SK-N-SH (cell line): ENCODE data around the gene FMN1. TPM values are rescaled to one million over a fixed set of nuclear protein-coding genes. Genes with fewer than 3 reads are reported as not detected.

Experiments
- CTCF ChIA-PET: fragments of 300-600, 350-600 bp; formaldehyde crosslinking; extraction: SDS; loops from one replicate; lab custom pipeline; 2021; lab: Yijun Ruan, JAX
- POLR2A ChIA-PET: fragments of 350-600 bp; sonication (Branson Sonifier 250); formaldehyde crosslinking; extraction: SDS; loops from one replicate; lab custom pipeline; 2020; ENCODE audit warnings: antibody characterized with exemption, inconsistent platforms; lab: Yijun Ruan, JAX
- DNase-seq: peaks from one replicate; pipeline ENCODE4 v3.0.0; 2012
- H2AFZ ChIP-seq: fragments of 200-600 bp; sonication (generic); 2 replicates; pipeline ENCODE4 v1.8.1; 2016; ENCODE audit warnings: antibody characterized with exemption, mild to moderate bottlenecking, low read depth
- H3F3A ChIP-seq: fragments of 200-600 bp; sonication (generic); replicated peaks from 2 replicates; pipeline ENCODE3; 2016; ENCODE audit warnings: antibody characterized with exemption, mild to moderate bottlenecking; ENCODE audit not compliant: insufficient read depth
- H3K27ac ChIP-seq, 2 experiments: fragments of 200-500 bp in 1 of 2; fragments of 200-600 bp in 1 of 2; sonication (Bioruptor generic) in 1 of 2; sonication (generic), shearing (Covaris generic) in 1 of 2; 2 replicates each; pipeline versions ENCODE4 v1.5.1 to v1.6.1; 2014 to 2016; ENCODE audit warnings: low read depth in 2 of 2, inconsistent platforms in 1 of 2, low read length in 1 of 2, mild to moderate bottlenecking in 1 of 2, mixed read lengths in 1 of 2
- H3K27me3 ChIP-seq: fragments of 200-600 bp; sonication (generic), shearing (Covaris generic); 2 replicates; pipeline ENCODE4 v1.6.1; 2016; ENCODE audit warnings: mixed run types; ENCODE audit not compliant: insufficient read depth
- H3K36me3 ChIP-seq, 2 experiments: fragments of 200-500 bp in 1 of 2; fragments of 200-600 bp in 1 of 2; sonication (Bioruptor generic) in 1 of 2; sonication (generic) in 1 of 2; replicated peaks in 1 of 2; 2 replicates each; pipeline versions ENCODE3 to v1.5.1; 2014 to 2016; ENCODE audit warnings: low read length in 1 of 2, mild to moderate bottlenecking in 1 of 2; ENCODE audit not compliant: insufficient read depth in 2 of 2, control insufficient read depth in 1 of 2
- H3K4me1 ChIP-seq, 2 experiments: fragments of 200-500 bp in 1 of 2; fragments of 200-600 bp in 1 of 2; sonication (Bioruptor generic) in 1 of 2; sonication (generic), shearing (Covaris generic) in 1 of 2; 2 replicates each; pipeline versions ENCODE4 v1.5.1 to v1.6.1; 2014 to 2016; ENCODE audit warnings: low read depth in 1 of 2, low read length in 1 of 2, mixed run types in 1 of 2; ENCODE audit not compliant: insufficient read depth in 2 of 2, control insufficient read depth in 1 of 2
- H3K4me2 ChIP-seq: fragments of 200-600 bp; sonication (generic), shearing (Covaris generic); 2 replicates; pipeline ENCODE4 v1.6.1; 2017; ENCODE audit warnings: mixed run types
- H3K4me3 ChIP-seq, 2 experiments: fragments of 200-500 bp in 1 of 2; fragments of 200-600 bp in 1 of 2; sonication (Bioruptor generic) in 1 of 2; sonication (generic), shearing (Covaris generic) in 1 of 2; 2 replicates each; pipeline versions ENCODE4 v1.5.1 to v1.8.1; 2014 to 2016; ENCODE audit warnings: low read depth in 2 of 2, inconsistent platforms in 1 of 2, low read length in 1 of 2, mild to moderate bottlenecking in 1 of 2, mixed read lengths in 1 of 2, moderate library complexity in 1 of 2
- H3K79me2 ChIP-seq: fragments of 200-600 bp; sonication (generic); 2 replicates; pipeline ENCODE4 v1.8.1; 2017; ENCODE audit warnings: mild to moderate bottlenecking; ENCODE audit not compliant: insufficient read depth
- H3K9ac ChIP-seq: fragments of 200-600 bp; sonication (generic); 2 replicates; pipeline ENCODE4 v1.6.1; 2017; ENCODE audit warnings: mixed run types
- H3K9me2 ChIP-seq: fragments of 200-600 bp; sonication (generic); 2 replicates; pipeline ENCODE4 v1.6.1; 2017; ENCODE audit warnings: mixed run types
- H3K9me3 ChIP-seq: fragments of 200-600 bp; sonication (generic); 2 replicates; pipeline ENCODE4 v1.6.1; 2017; ENCODE audit warnings: mixed run types, mild to moderate bottlenecking, moderate library complexity
- H4K20me1 ChIP-seq: fragments of 200-600 bp; sonication (generic); 2 replicates; pipeline ENCODE4 v1.6.1; 2017; ENCODE audit warnings: mild to moderate bottlenecking, mixed run types; ENCODE audit not compliant: insufficient read depth
- EP300 ChIP-seq, 2 experiments: IDR thresholded peaks; 2 replicates each; pipeline versions ENCODE4 v1.4.0 to v1.6.1; 2012; ENCODE audit warnings: borderline replicate concordance in 1 of 2, low read depth in 1 of 2, low read length in 1 of 2
- GABPA ChIP-seq: IDR thresholded peaks from 2 replicates; pipeline ENCODE4 v1.4.0; 2012; ENCODE audit warnings: low read depth, mild to moderate bottlenecking
- MEF2A ChIP-seq: IDR thresholded peaks from 2 replicates; pipeline ENCODE4 v1.4.0; 2012; ENCODE audit warnings: low read depth, borderline replicate concordance
- RAD21 ChIP-seq: IDR thresholded peaks from 2 replicates; pipeline ENCODE4 v1.6.1; 2012; ENCODE audit warnings: mild to moderate bottlenecking, low read length
- RCOR1 ChIP-seq: fragments of 150-350 bp; IDR thresholded peaks from 2 replicates; pipeline ENCODE4 v1.6.1; 2017; ENCODE audit warnings: antibody characterized with exemption, low read length
- SIN3A ChIP-seq: IDR thresholded peaks from 2 replicates; pipeline ENCODE4 v1.6.1; 2012; ENCODE audit warnings: low read depth, mild to moderate bottlenecking, low read length, moderate library complexity, borderline replicate concordance
- TCF12 ChIP-seq: IDR thresholded peaks from 2 replicates; pipeline ENCODE4 v1.4.0; 2012
- USF2 ChIP-seq: fragments of 150-350 bp; IDR thresholded peaks from 2 replicates; pipeline ENCODE4 v1.6.1; 2017; ENCODE audit warnings: antibody characterized with exemption, low read length, low read depth, borderline replicate concordance
- YY1 ChIP-seq: IDR thresholded peaks from 2 replicates; pipeline ENCODE4 v1.4.0; 2012; ENCODE audit warnings: low read depth, mild to moderate bottlenecking
- WGBS: methylation state at CpG from one replicate; pipeline ENCODE4 v1.1.6; 2017; ENCODE audit warnings: low lambda C conversion rate; 5-methylcytosine and 5-hydroxymethylcytosine counted together
- polyA plus RNA-seq, 3 experiments: library from polyadenylated mRNA; depleted of rRNA; stranded (reverse); fragments of >200 nt; gene quantifications; 2 replicates each; pipeline ENCODE4 v1.2.3, GENCODE V29; 2012
- TF ChIP-seq, protein P1 (sequence below): IDR thresholded peaks from 2 replicates; pipeline ENCODE4 v1.4.0; 2012; ENCODE audit warnings: low read depth, borderline replicate concordance
- TF ChIP-seq, protein P2 (sequence below): IDR thresholded peaks from 2 replicates; pipeline ENCODE4; 2012
- TF ChIP-seq, protein P3 (sequence below): IDR thresholded peaks from 2 replicates; pipeline ENCODE4 v1.4.0; 2012; ENCODE audit warnings: low read depth

Gene FMN1
- polyA plus RNA-seq, 1 of the 3 experiments (the other 2 are of a cell fraction) = 9.1 TPM

DNA sequence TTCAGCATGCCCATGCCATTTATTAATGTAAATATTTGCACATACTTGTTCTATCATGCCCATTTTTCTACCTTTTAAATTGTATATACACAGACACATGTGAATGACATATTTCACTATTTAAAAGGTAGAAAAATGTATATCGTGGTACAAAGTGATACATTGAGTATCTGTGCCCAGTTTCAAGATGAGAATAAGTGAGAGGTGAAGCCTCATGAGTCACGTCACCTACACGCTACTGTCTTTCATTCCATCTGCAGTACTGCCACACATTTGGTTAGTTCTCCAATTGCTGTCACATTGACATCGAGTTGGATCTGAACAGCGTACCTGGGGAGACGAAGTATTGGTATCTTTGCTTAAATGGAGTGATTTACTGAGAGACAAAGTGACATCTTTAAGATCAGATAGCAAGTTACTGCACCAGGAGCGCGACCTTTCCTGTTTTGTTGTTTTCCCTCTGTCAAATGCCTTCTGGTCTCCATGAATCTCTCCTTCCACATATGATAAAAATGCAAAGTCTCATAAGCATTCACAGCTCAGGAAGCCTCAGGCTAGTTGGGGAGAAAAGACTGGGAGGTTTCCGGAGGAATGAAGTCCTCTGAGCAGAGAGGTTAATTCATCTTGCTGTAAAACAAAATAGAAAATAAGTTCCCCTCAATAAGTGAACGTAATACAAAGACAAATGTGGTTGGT is 464.7 kb downstream of the FMN1 start:
- H3K9ac ChIP-seq = no peak overlapping the region
- no peaks in the 10 kb centered on the region for H3K27me3 ChIP-seq
- no peaks in the 10 kb centered on the region for H3K9me3 ChIP-seq
- peaks cover 82% of the 10 kb centered on the region for H3F3A ChIP-seq
- H3K27ac ChIP-seq = peak overlapping the region in 1 of 2 experiments; percentile 22; a peak in 2 of 4 replicates
- peaks cover 9% of the 10 kb centered on the region; the same call in 1 of the 2 replicates for H4K20me1 ChIP-seq
- no peaks in the 10 kb centered on the region for H3K4me1 ChIP-seq
- peaks cover 9 to 80% of the 10 kb centered on the region in 2 experiments for H3K36me3 ChIP-seq
- TF ChIP-seq RCOR1 (no peak), SIN3A (no peak), MEF2A (no peak), GABPA (no peak), EP300 (IDR thresholded peaks at IDR 0.05; ENCODE audit: borderline replicate concordance in 1 of 2, low read depth in 1 of 2, low read length in 1 of 2) (no peak), USF2 (no peak), TCF12 (no peak), RAD21 (no peak), YY1 (no peak)
- TF ChIP-seq, protein P1, sequence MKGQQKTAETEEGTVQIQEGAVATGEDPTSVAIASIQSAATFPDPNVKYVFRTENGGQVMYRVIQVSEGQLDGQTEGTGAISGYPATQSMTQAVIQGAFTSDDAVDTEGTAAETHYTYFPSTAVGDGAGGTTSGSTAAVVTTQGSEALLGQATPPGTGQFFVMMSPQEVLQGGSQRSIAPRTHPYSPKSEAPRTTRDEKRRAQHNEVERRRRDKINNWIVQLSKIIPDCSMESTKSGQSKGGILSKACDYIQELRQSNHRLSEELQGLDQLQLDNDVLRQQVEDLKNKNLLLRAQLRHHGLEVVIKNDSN = no peak
- TF ChIP-seq, protein P2, sequence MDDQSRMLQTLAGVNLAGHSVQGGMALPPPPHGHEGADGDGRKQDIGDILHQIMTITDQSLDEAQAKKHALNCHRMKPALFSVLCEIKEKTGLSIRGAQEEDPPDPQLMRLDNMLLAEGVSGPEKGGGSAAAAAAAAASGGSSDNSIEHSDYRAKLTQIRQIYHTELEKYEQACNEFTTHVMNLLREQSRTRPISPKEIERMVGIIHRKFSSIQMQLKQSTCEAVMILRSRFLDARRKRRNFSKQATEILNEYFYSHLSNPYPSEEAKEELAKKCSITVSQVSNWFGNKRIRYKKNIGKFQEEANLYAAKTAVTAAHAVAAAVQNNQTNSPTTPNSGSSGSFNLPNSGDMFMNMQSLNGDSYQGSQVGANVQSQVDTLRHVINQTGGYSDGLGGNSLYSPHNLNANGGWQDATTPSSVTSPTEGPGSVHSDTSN = no peak
- TF ChIP-seq, protein P3, sequence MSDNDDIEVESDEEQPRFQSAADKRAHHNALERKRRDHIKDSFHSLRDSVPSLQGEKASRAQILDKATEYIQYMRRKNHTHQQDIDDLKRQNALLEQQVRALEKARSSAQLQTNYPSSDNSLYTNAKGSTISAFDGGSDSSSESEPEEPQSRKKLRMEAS = no peak
- 86% methylated on average over 10 of the region's 10 CpGs for WGBS
- no peaks in the 10 kb centered on the region for H3K9me2 ChIP-seq
- DNase-seq = no peak
- H3K4me3 ChIP-seq = no peak overlapping the region
- H3K79me2 ChIP-seq = peaks cover 73% of the 10 kb centered on the region
- CTCF ChIA-PET = no interaction called here
- no peak overlapping the region for H3K4me2 ChIP-seq
- H2AFZ ChIP-seq = no peak overlapping the region
- POLR2A ChIA-PET = no interaction called here
